22Rv1 (cell line): ENCODE measurements around the gene CDC42BPG.

ENCODE experiments used
- ZFX ChIP-seq: fragments of 450-650 bp; IDR thresholded peaks from 2 replicates; pipeline ENCODE4 v1.6.1; 2017; ENCODE audit warnings: antibody characterized with exemption, borderline replicate concordance
- TF ChIP-seq, protein P1 (sequence below): fragments of 450-650 bp; IDR thresholded peaks from 2 replicates; pipeline ENCODE4 v1.5.1; 2017; ENCODE audit warnings: mild to moderate bottlenecking

DNA sequence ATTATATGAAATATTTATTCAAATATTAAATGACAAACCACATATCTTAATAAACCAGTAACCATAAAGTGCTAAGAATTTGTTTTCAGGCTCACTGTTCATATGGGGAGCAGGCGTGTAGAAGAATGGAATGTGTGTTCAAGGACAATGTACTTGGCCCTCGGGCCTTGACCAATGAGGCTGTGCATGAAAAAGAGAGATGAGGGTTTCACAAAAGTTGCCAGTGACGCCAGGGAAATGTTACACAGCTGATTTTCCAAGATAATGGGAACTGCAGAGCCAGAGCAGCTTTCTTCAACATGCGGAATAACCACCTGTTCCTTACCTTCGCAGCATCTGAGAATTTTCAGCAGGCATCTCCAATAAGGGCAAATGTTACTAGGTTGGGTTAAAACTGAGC lies 70.3 kb downstream of the CDC42BPG start:
- TF ChIP-seq, protein P1, sequence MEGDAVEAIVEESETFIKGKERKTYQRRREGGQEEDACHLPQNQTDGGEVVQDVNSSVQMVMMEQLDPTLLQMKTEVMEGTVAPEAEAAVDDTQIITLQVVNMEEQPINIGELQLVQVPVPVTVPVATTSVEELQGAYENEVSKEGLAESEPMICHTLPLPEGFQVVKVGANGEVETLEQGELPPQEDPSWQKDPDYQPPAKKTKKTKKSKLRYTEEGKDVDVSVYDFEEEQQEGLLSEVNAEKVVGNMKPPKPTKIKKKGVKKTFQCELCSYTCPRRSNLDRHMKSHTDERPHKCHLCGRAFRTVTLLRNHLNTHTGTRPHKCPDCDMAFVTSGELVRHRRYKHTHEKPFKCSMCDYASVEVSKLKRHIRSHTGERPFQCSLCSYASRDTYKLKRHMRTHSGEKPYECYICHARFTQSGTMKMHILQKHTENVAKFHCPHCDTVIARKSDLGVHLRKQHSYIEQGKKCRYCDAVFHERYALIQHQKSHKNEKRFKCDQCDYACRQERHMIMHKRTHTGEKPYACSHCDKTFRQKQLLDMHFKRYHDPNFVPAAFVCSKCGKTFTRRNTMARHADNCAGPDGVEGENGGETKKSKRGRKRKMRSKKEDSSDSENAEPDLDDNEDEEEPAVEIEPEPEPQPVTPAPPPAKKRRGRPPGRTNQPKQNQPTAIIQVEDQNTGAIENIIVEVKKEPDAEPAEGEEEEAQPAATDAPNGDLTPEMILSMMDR: no peak
- no peak for TF ChIP-seq ZFX
